Right atrium auricular region (tissue), 2 donors: ENCODE data around the gene MAU2. TPM values are rescaled to one million over a fixed set of nuclear protein-coding genes. Genes with fewer than 3 reads are reported as not detected.

Experiments used
- DNase-seq: peaks from one replicate; pipeline ENCODE4 v3.0.0-alpha.2; 2019; ENCODE audit warnings: low spot score
- H3K27ac ChIP-seq, 2 donors: fragments of 200-600 bp; sonication (generic); 1 replicate in 1 of 2; 2 replicates in 1 of 2; pipeline ENCODE4 v1.5.1; 2016 to 2019
- H3K27me3 ChIP-seq, 2 donors: fragments of 200-600 bp; sonication (generic); one replicate each; pipeline versions ENCODE4 v1.5.1 to v1.6.0; 2017 to 2019
- H3K36me3 ChIP-seq: fragments of 200-600 bp; sonication (generic); one replicate; pipeline ENCODE4 v1.5.1; 2016
- H3K4me1 ChIP-seq, 2 donors: fragments of 200-600 bp; sonication (generic); one replicate each; pipeline versions ENCODE4 v1.5.1 to v1.6.0; 2017 to 2019
- H3K4me3 ChIP-seq, 2 donors: fragments of 200-600 bp; sonication (generic); 1 replicate in 1 of 2; 2 replicates in 1 of 2; pipeline ENCODE4 v1.5.1; 2017 to 2019; ENCODE audit warnings: mild to moderate bottlenecking in 1 of 2, moderate library complexity in 1 of 2
- H3K9me3 ChIP-seq, 2 donors: fragments of 200-600 bp; sonication (generic); one replicate each; pipeline ENCODE4 v1.5.1; 2019
- total RNA-seq, 2 donors: library from RNA; depleted of rRNA; stranded (reverse); fragments of >200 nt; gene quantifications; one replicate each; pipeline ENCODE4 v1.1.0, GENCODE V29; 2016
- TF ChIP-seq, protein P1 (sequence below), 2 donors: fragments of 200-600 bp; sonication (generic); IDR thresholded peaks; one replicate each; pipeline ENCODE4 v1.5.1; 2019; ENCODE audit warnings: antibody characterized with exemption in 2 of 2

Gene MAU2
- total RNA-seq, 2 donors from 2014 or later, result 22.1 to 31.3 TPM

DNA sequence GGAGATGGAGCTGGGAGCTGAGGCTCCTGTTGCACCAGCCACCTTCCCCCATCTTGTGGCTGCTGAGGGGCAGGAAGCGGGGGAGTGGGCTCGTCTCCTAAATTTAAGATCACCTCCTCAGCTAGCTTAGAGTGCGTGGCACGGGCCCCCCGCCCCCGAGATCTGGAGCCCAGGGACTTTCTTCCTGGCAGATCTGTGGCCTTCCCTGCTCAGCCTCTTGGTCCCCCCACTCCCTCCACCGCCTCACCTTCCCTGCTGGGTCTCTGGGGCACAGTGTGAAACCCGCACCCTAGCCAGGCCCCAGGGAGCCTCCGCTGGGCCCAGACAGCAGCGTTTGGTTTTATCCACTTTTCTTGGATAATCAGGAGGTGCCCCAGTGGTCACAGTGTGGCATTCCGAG, 35.9 kb downstream of the MAU2 start:
- TF ChIP-seq, protein P1, sequence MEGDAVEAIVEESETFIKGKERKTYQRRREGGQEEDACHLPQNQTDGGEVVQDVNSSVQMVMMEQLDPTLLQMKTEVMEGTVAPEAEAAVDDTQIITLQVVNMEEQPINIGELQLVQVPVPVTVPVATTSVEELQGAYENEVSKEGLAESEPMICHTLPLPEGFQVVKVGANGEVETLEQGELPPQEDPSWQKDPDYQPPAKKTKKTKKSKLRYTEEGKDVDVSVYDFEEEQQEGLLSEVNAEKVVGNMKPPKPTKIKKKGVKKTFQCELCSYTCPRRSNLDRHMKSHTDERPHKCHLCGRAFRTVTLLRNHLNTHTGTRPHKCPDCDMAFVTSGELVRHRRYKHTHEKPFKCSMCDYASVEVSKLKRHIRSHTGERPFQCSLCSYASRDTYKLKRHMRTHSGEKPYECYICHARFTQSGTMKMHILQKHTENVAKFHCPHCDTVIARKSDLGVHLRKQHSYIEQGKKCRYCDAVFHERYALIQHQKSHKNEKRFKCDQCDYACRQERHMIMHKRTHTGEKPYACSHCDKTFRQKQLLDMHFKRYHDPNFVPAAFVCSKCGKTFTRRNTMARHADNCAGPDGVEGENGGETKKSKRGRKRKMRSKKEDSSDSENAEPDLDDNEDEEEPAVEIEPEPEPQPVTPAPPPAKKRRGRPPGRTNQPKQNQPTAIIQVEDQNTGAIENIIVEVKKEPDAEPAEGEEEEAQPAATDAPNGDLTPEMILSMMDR (IDR thresholded peaks at IDR 0.05), result no peak
- no peak overlapping the region for H3K4me3 ChIP-seq
- DNase-seq, result no peak
- peaks cover 61% of the 10 kb centered on the region for H3K36me3 ChIP-seq
- no peak overlapping the region for H3K27ac ChIP-seq
- H3K4me1 ChIP-seq, result peaks cover 0 to 7% of the 10 kb centered on the region in 2 donors
- no peaks in the 10 kb centered on the region for H3K9me3 ChIP-seq
- no peaks in the 10 kb centered on the region for H3K27me3 ChIP-seq

DNA sequence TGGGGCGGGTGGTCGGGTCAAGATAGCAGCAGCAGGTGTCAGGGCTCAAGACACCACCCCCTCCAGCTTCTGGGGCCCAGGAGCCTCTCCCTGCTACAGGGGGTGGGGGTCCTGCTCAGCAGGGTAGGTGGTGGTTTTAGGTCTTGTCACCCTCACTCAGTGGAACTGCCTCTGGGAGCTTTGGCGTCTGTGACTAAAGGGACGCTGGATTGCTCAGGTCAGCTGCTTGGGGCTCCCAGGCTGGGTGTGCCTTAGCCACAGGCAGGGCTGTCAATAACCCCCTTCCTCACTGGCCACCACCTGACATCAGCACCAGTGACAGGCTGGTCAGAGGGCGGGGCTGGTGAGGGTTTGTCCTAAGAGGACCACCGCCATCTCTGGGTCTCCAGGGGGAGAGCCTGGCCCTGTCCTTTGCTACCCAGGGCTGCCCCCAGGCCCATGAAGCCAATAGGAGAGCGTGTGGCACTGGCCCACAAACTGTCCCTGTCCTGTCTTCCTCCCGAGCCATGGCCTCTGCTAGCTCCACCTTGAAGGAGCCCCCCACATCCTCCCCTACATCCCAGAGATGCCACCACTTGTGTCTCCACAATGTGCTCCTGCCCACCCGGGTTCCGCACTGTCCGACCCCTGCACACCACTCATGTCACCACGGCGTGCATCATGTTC, 36.4 kb downstream of the MAU2 start:
- Histone ChIP-seq H3K27ac (no peak overlapping the region), H3K4me1 (peaks cover 0 to 7% of the 10 kb centered on the region in 2 donors), H3K9me3 (no peaks in the 10 kb centered on the region), H3K4me3 (no peak overlapping the region), H3K27me3 (no peaks in the 10 kb centered on the region), H3K36me3 (peaks cover 55% of the 10 kb centered on the region)
- DNase-seq, result no peak
- TF ChIP-seq, protein P1 (IDR thresholded peaks at IDR 0.05), result no peak

DNA sequence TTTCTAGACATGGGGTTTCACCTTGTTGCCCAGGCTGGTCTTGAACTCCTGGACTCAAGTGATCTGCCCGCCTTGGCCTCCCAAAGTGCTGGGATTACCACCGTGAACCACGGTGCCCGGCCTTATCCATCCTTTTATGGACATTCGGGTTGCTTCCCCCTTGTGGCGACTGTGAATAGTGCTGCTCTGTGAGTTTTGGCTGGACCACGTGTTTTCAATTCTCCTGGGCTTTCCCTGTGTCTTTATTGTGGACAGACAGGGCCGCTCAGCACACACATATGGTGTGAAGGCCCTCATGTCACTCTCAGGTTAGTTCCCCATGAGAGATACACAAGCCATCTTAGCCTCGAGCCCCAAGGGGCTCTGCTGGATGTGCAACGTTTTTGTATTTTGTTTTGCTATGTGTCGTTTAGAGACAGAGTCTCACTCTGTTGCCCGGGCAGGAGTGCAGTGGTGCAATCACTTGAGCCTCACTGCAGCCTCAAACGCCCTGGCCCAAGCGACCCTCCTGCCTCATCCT, 40.5 kb downstream of the MAU2 start:
- Histone ChIP-seq H3K36me3 (peaks cover 14% of the 10 kb centered on the region), H3K9me3 (no peaks in the 10 kb centered on the region), H3K27me3 (no peaks in the 10 kb centered on the region), H3K4me3 (no peak overlapping the region), H3K4me1 (peaks cover 0 to 15% of the 10 kb centered on the region in 2 donors), H3K27ac (no peak overlapping the region)
- peak; percentile 92 for DNase-seq
- TF ChIP-seq, protein P1 (IDR thresholded peaks at IDR 0.05), result peak; percentile 77 to 88

DNA sequence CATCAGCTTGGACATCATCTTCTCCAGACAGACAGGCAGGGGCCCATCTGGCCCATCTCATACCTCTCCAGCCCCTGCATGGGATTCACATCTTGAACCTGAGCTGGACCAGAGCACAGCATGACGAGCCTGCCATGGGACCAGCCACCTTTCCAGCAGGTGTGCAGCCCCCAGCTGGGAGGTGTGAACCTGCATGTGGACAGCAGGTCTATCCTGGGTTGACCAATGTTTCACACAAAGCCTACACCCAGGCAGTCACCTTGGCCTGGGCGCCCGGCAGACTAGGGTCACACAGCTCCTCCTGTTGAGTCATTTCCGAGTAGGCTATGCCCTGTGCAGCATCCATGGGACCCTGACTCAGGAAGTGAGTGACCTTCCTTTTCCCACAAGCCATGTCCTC, 41.4 kb downstream of the MAU2 start:
- Histone ChIP-seq H3K27ac (no peak overlapping the region), H3K4me1 (peaks cover 0 to 19% of the 10 kb centered on the region in 2 donors), H3K27me3 (no peaks in the 10 kb centered on the region), H3K36me3 (peaks cover 5% of the 10 kb centered on the region), H3K4me3 (no peak overlapping the region), H3K9me3 (no peaks in the 10 kb centered on the region)
- TF ChIP-seq, protein P1 (IDR thresholded peaks at IDR 0.05), result no peak
- DNase-seq, result no peak

DNA sequence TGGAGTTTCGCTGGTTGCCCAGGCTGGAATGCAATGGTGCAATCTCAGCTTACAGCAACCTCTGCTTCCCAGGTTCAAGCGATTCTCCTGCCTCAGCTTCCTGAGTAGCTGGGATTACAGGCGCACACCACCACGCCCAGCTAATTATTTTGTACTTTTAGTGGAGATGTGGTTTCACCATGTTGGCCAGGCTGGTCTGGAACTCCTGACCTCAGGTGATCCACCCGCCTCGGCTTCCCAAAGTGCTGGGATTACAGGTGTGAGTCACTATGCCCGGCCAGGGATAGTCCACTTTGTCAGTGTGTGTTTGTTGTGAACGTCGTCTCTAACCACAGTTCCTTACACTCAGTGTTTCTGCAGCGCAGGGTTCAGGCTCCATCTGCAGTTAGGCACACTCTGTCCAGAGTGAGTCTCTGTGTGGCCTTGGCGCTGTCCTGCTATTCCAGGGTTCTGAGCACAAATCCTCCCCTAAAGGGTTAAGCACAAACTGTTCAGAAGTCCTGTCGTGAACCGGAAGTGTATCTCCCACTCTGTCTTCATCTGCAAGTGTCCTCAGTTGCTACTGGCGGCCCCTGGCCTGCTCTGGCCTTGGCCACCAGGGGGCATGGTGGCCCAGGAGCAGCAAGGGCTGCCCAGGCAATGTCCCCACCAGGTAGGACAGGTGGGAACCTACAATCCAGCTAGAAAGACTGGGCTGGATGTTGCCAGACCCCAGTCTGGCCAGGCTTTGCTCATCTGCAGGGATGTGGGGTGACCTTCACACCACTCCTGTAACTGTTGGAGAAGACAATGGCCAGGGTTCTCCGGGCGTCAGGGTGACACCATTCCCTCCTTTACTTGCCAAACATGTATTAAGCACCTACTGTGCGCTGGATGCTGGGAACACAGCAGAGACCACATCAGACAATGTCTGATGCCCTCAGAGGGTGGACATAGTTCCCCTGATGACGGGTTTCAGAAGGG, 46.1 kb downstream of the MAU2 start:
- TF ChIP-seq, protein P1 (IDR thresholded peaks at IDR 0.05), result peak; percentile 91 to 96
- Histone ChIP-seq H3K27ac (no peak overlapping the region), H3K4me1 (peaks cover 0 to 12% of the 10 kb centered on the region in 2 donors), H3K9me3 (no peaks in the 10 kb centered on the region), H3K4me3 (no peak overlapping the region), H3K27me3 (no peaks in the 10 kb centered on the region), H3K36me3 (no peaks in the 10 kb centered on the region)
- no peak for DNase-seq
